PC-3 (cell line): ENCODE measurements around the gene RFLNA. TPM values are rescaled to one million over a fixed set of nuclear protein-coding genes. Genes with fewer than 3 reads are reported as not detected.

ENCODE experiments used
- ATAC-seq: fragments of 200-7000 bp; cut with Tn5 transposase; 2 replicates; pipeline ENCODE4 v1.9.1; 2020; ENCODE audit warnings: mild to moderate bottlenecking, moderate library complexity
- BruUV-seq: library from RNA; stranded (reverse); fragments of 400-500 nt; replicated peaks from 2 replicates; lab custom pipeline; 2021; lab: Mats Ljungman, UMichigan
- CTCF ChIA-PET: fragments of 300-600 bp; sonication (Branson Sonifier 250); formaldehyde crosslinking; loops from one replicate; lab custom pipeline; 2022; ENCODE audit warnings: antibody characterized with exemption; lab: Charles Lee
- POLR2A ChIA-PET: fragments of 300-600 bp; sonication (Branson Sonifier 250); formaldehyde crosslinking; loops from one replicate; lab custom pipeline; 2022; ENCODE audit warnings: antibody characterized with exemption; ENCODE audit not compliant: unreplicated experiment; lab: Charles Lee
- DNase-seq: peaks from one replicate; pipeline ENCODE4 v3.0.0-alpha.2; 2015
- H2AFZ ChIP-seq: fragments of 300-600 bp; sonication (generic); 2 replicates; pipeline ENCODE4 v1.6.0; 2016; ENCODE audit warnings: antibody characterized with exemption, low read length
- H3F3A ChIP-seq: fragments of 300-600 bp; sonication (generic); one replicate; pipeline ENCODE4 v1.6.0; 2017; ENCODE audit warnings: antibody characterized with exemption, low read length, control low read depth, mild to moderate bottlenecking; ENCODE audit not compliant: unreplicated experiment
- H3K27ac ChIP-seq: fragments of 300-600 bp; sonication (generic); 2 replicates; pipeline ENCODE4 v1.5.1; 2016; ENCODE audit warnings: mild to moderate bottlenecking, low read length
- H3K27me3 ChIP-seq: fragments of 300-600 bp; sonication (generic); 2 replicates; pipeline ENCODE4 v1.6.1; 2016; ENCODE audit warnings: low read length, mixed read lengths
- H3K36me3 ChIP-seq: fragments of 300-600 bp; sonication (generic); 2 replicates; pipeline ENCODE4 v1.6.1; 2016; ENCODE audit warnings: low read depth, mixed run types, low read length, mixed read lengths
- H3K4me1 ChIP-seq: fragments of 300-600 bp; sonication (generic); 2 replicates; pipeline ENCODE4 v1.5.1; 2016; ENCODE audit warnings: low read length; ENCODE audit not compliant: insufficient read depth
- H3K4me2 ChIP-seq: fragments of 300-600 bp; sonication (generic); 2 replicates; pipeline ENCODE4 v1.6.0; 2016; ENCODE audit warnings: low read length
- H3K4me3 ChIP-seq: fragments of 300-600 bp; sonication (generic); 2 replicates; pipeline ENCODE4 v1.5.1; 2016; ENCODE audit warnings: mild to moderate bottlenecking, low read length, mixed read lengths
- H3K79me2 ChIP-seq: fragments of 300-600 bp; sonication (generic); 2 replicates; pipeline ENCODE4 v1.6.1; 2017; ENCODE audit warnings: low read length, mixed read lengths
- H3K9ac ChIP-seq: fragments of 300-600 bp; sonication (generic); 2 replicates; pipeline ENCODE4 v1.6.0; 2016; ENCODE audit warnings: mild to moderate bottlenecking, low read length
- H3K9me2 ChIP-seq: fragments of 300-600 bp; sonication (generic); replicated peaks from 2 replicates; pipeline ENCODE4 v1.6.1; 2016; ENCODE audit warnings: mixed run types, low read length, mixed read lengths
- H3K9me3 ChIP-seq: fragments of 300-600 bp; sonication (generic); 2 replicates; pipeline ENCODE4 v1.6.1; 2016; ENCODE audit warnings: low read length, mixed read lengths
- H4K20me1 ChIP-seq: fragments of 300-600 bp; sonication (generic); 2 replicates; pipeline ENCODE4 v1.6.1; 2016; ENCODE audit warnings: low read length, mixed read lengths
- EZH2 ChIP-seq: fragments of 300-600 bp; sonication (generic); IDR thresholded peaks from one replicate; pipeline ENCODE4 v1.6.1; 2017; ENCODE audit warnings: antibody characterized with exemption, mild to moderate bottlenecking, low read length; ENCODE audit not compliant: unreplicated experiment
- EZH2phosphoT487 ChIP-seq: fragments of 300-600 bp; sonication (generic); IDR thresholded peaks from 2 replicates; pipeline ENCODE4 v1.6.1; 2018; ENCODE audit warnings: mild to moderate bottlenecking, antibody characterized with exemption, low read length, borderline replicate concordance
- intact Hi-C: fragments of 100-400 bp; cut with micrococcal nuclease; formaldehyde crosslinking; loops from 2 replicates; pipeline ENCODE4 v1.9.0; 2023
- total RNA-seq: library from RNA; depleted of rRNA; stranded (reverse); fragments of >200 nt; gene quantifications from 2 replicates; pipeline ENCODE4 v1.2.3, GENCODE V29; 2014
- TF ChIP-seq, protein P1 (sequence below): fragments of 300-600 bp; sonication (generic); conservative IDR thresholded peaks from 2 replicates; pipeline ENCODE4 v1.5.1; 2017; ENCODE audit warnings: antibody characterized with exemption, low read depth, mild to moderate bottlenecking, low read length

The RFLNA gene
- total RNA-seq, 1 experiment from 2014 or later: not detected

DNA sequence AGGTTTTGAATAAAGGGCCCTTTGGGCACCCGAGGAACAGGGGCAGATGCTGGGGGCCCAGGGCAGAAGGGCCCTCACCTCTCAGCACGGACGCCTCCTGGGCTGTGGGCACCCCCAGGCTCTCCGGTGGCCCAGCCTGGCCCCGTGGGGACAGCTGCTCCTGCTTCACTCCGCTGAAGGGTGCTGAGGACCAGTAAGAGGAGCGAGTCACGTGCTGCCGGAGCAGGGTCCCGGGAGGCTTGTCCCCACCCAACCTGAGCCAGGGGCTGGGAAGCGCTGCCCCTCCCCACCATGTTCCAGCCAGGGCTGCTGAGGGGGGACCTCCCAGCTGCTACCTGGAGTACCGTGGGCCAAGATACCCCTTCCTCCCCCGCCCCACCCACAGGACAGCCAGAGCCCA is 59.5 kb downstream of the RFLNA start:
- Histone ChIP-seq H3K79me2 (peaks cover 16% of the 10 kb centered on the region; the same call in 1 of the 2 replicates), H3K9me2 (no peaks in the 10 kb centered on the region), H3K27ac (no peak overlapping the region), H3K4me1 (no peaks in the 10 kb centered on the region), H3K36me3 (peaks cover 98% of the 10 kb centered on the region), H3K9ac (no peak overlapping the region), H3K4me3 (no peak overlapping the region), H4K20me1 (peaks cover 33% of the 10 kb centered on the region), H3K4me2 (no peak overlapping the region), H3K9me3 (no peaks in the 10 kb centered on the region), H3K27me3 (no peaks in the 10 kb centered on the region), H3F3A (no peaks in the 10 kb centered on the region), H2AFZ (no peak overlapping the region)
- DNase-seq: no peak
- intact Hi-C loops: no loop called here
- no TSS peak for BruUV-seq
- ChIA-PET CTCF (no interaction called here), POLR2A (no interaction called here)
- ATAC-seq: no peak
- TF ChIP-seq, protein P1, sequence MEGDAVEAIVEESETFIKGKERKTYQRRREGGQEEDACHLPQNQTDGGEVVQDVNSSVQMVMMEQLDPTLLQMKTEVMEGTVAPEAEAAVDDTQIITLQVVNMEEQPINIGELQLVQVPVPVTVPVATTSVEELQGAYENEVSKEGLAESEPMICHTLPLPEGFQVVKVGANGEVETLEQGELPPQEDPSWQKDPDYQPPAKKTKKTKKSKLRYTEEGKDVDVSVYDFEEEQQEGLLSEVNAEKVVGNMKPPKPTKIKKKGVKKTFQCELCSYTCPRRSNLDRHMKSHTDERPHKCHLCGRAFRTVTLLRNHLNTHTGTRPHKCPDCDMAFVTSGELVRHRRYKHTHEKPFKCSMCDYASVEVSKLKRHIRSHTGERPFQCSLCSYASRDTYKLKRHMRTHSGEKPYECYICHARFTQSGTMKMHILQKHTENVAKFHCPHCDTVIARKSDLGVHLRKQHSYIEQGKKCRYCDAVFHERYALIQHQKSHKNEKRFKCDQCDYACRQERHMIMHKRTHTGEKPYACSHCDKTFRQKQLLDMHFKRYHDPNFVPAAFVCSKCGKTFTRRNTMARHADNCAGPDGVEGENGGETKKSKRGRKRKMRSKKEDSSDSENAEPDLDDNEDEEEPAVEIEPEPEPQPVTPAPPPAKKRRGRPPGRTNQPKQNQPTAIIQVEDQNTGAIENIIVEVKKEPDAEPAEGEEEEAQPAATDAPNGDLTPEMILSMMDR: no peak
- TF ChIP-seq EZH2phosphoT487: no peak
- no peak for TF ChIP-seq EZH2

DNA sequence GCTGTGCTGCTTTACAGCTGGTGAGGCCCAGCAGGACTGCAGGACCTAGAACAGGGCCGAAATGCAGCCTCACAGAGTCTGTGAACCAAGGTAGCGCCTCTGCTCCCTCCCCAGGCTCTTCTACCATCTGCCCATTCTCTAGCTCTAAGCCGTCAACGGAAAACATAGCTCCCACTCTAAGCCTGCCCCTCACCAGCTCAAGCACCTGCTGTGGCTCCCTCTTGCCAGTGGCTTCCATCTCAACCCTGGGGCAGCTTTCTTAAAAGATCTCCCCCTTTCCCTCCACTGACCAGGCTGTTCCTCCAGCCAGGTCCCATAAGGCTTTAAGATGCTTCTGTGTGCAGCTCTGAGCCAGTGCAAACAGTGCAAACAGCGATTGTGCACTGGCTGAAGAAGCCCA is 61.3 kb downstream of the RFLNA start:
- H3K9ac ChIP-seq: no peak overlapping the region

DNA sequence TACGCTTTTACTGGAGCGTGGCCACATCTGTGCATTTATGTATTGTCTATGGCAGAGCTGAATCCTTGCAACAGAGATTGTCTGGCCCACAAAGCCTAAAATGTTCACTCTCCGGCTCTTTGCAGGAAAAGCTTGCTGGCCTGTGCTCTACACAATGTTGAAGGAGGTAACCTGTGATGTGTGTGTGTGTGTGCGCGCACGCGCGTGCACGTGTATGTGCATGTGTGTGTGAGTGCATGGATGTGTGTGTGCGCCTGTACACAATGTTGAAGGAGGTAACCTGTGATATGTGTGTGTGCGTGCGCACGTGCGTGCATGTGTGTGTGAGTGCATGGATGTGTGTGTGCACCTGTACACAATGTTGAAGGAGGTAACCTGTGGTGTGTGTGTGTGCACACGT is 62.7 kb downstream of the RFLNA start:
- Histone ChIP-seq H3K9me2 (no peaks in the 10 kb centered on the region), H3K27ac (no peak overlapping the region), H3K4me3 (no peak overlapping the region), H3K4me2 (no peak overlapping the region), H3K9me3 (no peaks in the 10 kb centered on the region), H4K20me1 (peaks cover 41% of the 10 kb centered on the region), H3K79me2 (peaks cover 41% of the 10 kb centered on the region), H3F3A (no peaks in the 10 kb centered on the region), H2AFZ (no peak overlapping the region), H3K9ac (no peak overlapping the region), H3K36me3 (peaks cover 90% of the 10 kb centered on the region), H3K27me3 (no peaks in the 10 kb centered on the region), H3K4me1 (no peaks in the 10 kb centered on the region)
- no TSS peak for BruUV-seq
- ATAC-seq (no peak), DNase-seq (no peak)
- TF ChIP-seq EZH2phosphoT487 (no peak), EZH2 (no peak)
- TF ChIP-seq, protein P1: no peak
- CTCF ChIA-PET: no interaction called here
- intact Hi-C loops: no loop called here
- POLR2A ChIA-PET: no interaction called here

More for the DNA sequence above, 61.3 kb downstream of the RFLNA start:
- ATAC-seq (no peak), DNase-seq (no peak)
- H3K36me3 ChIP-seq: peaks cover 91% of the 10 kb centered on the region
- H3K4me3 ChIP-seq: no peak overlapping the region
- H3K9me3 ChIP-seq: no peaks in the 10 kb centered on the region
- H3K4me2 ChIP-seq: no peak overlapping the region
- POLR2A ChIA-PET: no interaction called here
- TF ChIP-seq, protein P1: no peak
- no peak for TF ChIP-seq EZH2
- peaks cover 28% of the 10 kb centered on the region for H3K79me2 ChIP-seq
- H3K4me1 ChIP-seq: no peaks in the 10 kb centered on the region
- H3K27ac ChIP-seq: no peak overlapping the region
- no peak overlapping the region for H2AFZ ChIP-seq
- CTCF ChIA-PET: no interaction called here
- no peaks in the 10 kb centered on the region for H3F3A ChIP-seq
- H3K27me3 ChIP-seq: no peaks in the 10 kb centered on the region
- no peaks in the 10 kb centered on the region for H3K9me2 ChIP-seq
- H4K20me1 ChIP-seq: peaks cover 37% of the 10 kb centered on the region
- BruUV-seq: no TSS peak
- intact Hi-C loops: no loop called here
